ENCODE results near the gene DPAGT1.

- TF ChIP-seq YY1 (IDR thresholded peaks at IDR 0.05; ENCODE audit: insufficient read depth, insufficient read length) (no peak), ZNF274 (IDR thresholded peaks at IDR 0.05; ENCODE audit: low read depth, low read length) (no peak)
Measured at GRCh38 chr11:119121811-119122124, 20.1 kb upstream of the DPAGT1 start.

Data from NT2/D1 (cell line).